Ovary (tissue), 9 donors: Measurements from ENCODE around the gene MRRF. TPM values are rescaled to one million over a fixed set of nuclear protein-coding genes. Genes with fewer than 3 reads are reported as not detected.

Experiments
- DNase-seq, 5 donors: peaks; one replicate each; pipeline ENCODE4 v3.0.0-alpha.2; 2019 to 2020
- H3K27ac ChIP-seq, 2 donors: fragments of 200-600 bp; one replicate each; pipeline versions ENCODE4 v1.5.1 to v1.8.0; 2019 to 2022
- H3K27me3 ChIP-seq: fragments of 200-600 bp; one replicate; pipeline ENCODE4 v1.8.0; 2022
- H3K36me3 ChIP-seq: fragments of 200-600 bp; sonication (generic); one replicate; pipeline ENCODE4 v1.5.1; 2019
- H3K4me1 ChIP-seq: one replicate; pipeline ENCODE4 v1.8.1; 2013; ENCODE audit warnings: mild to moderate bottlenecking, moderate library complexity; ENCODE audit not compliant: insufficient read depth
- H3K4me3 ChIP-seq: fragments of 200-600 bp; sonication (generic); one replicate; pipeline ENCODE4 v1.5.1; 2017
- H3K9me3 ChIP-seq, 2 donors: fragments of 200-600 bp in 1 of 2; sonication (generic) in 1 of 2; one replicate each; pipeline versions ENCODE4 v1.5.1 to v1.8.1; 2013 to 2019; ENCODE audit warnings: mild to moderate bottlenecking in 1 of 2, moderate library complexity in 1 of 2
- CTCF ChIP-seq, 3 donors: fragments of 450-650 bp in 2 of 3; fragments of 200-600 bp in 1 of 3; IDR thresholded peaks; one replicate each; pipeline versions ENCODE4 v1.5.1 to v1.8.0; 2016 to 2022; ENCODE audit warnings: antibody characterized with exemption in 3 of 3, mild to moderate bottlenecking in 1 of 3
- EP300 ChIP-seq: sonication (generic); formaldehyde crosslinking; IDR thresholded peaks from one replicate; pipeline ENCODE4 v1.6.1; 2017; ENCODE audit warnings: antibody characterized with exemption
- POLR2A ChIP-seq: fragments of 450-650 bp; IDR thresholded peaks from one replicate; pipeline ENCODE4 v1.6.1; 2017; ENCODE audit warnings: antibody characterized with exemption, mild to moderate bottlenecking, moderate library complexity
- WGBS, 3 donors: extraction: QIAGEN DNeasy Blood & Tissue Kit in 1 of 3; methylation state at CpG; one replicate each; pipeline versions ENCODE4 v1.1.5 to v1.1.7; 2013 to 2017; 5-methylcytosine and 5-hydroxymethylcytosine counted together
- intact Hi-C, 4 donors: fragments of 100-400 bp; cut with DNase I; formaldehyde crosslinking; loops; one replicate each; pipeline versions ENCODE4 v1.11.0 to v1.15.1; 2022 to 2023
- polyA plus RNA-seq, 2 donors: library from polyadenylated mRNA; stranded (reverse); fragments of 200-250 nt in 1 of 2; fragments of 350-450 nt in 1 of 2; fragmentation: Illumina TruSeq in 1 of 2; extraction: RNeasy Lipid Tissue Mini Kit (QIAGEN cat#74804) in 1 of 2; gene quantifications; one replicate each; pipeline ENCODE4 v1.2.3, GENCODE V29; 2013 to 2014
- total RNA-seq, 7 donors: library from RNA; depleted of rRNA in 2 of 7; stranded (reverse); fragments of >200 nt in 2 of 7; fragmentation: NEBNext Ultra II Directional in 3 of 7; extraction: Animal tissue kit (Norgen Biotek cat#: 25700) in 3 of 7; gene quantifications; one replicate each; pipeline versions ENCODE4 v1.1.0 to v1.2.4, GENCODE V29; 2016 to 2023
- donor health status: DM: no; HTN: no; CAD: no; lungs with moderate emphysema.
- donor health status: DM: no; HTN: no; CAD: no.
- donor health status: Bipolar disorder and iron deficiency.
- donor health status: DM: yes; HTN: yes; CAD: no.
- donor health status: DM: no; HTN: no; CAD: no.
- donor health status: DM: yes; HTN: yes; CAD: no.

The MRRF gene
- total and polyA plus RNA-seq, 9 donors, result 15.6 to 29.8 (median 22.2) TPM

- Histone ChIP-seq H3K36me3 (no peaks in the 10 kb centered on the region), H3K9me3 (peaks cover 0 to 3% of the 10 kb centered on the region in 2 donors), H3K4me1 (peaks cover 6% of the 10 kb centered on the region), H3K27ac (no peak overlapping the region), H3K4me3 (no peak overlapping the region), H3K27me3 (no peaks in the 10 kb centered on the region)
- WGBS, 3 donors, result 5 to 9% (median 8%) methylated on average over 48 to 57 of the region's 57 CpGs
- TF ChIP-seq POLR2A, result no peak
- intact Hi-C loops, result loop anchor here in 1 of 4 donors (10.0 kb wide), 1 partner anchor 125 kb away; no protein-coding TSS in a partner anchor
- no peak for DNase-seq
These were observed 44.6 kb upstream of the MRRF start for GRCh38 chr9:122219856-122220672.

- Histone ChIP-seq H3K4me1 (peaks cover 6% of the 10 kb centered on the region), H3K27me3 (no peaks in the 10 kb centered on the region), H3K36me3 (no peaks in the 10 kb centered on the region), H3K9me3 (peaks cover 0 to 3% of the 10 kb centered on the region in 2 donors), H3K4me3 (no peak overlapping the region), H3K27ac (no peak overlapping the region)
- TF ChIP-seq EP300, result no peak
- intact Hi-C loops, result no loop called here
- DNase-seq, result no peak
- WGBS, 3 donors, result 16 to 19% (median 19%) methylated on average over 18 of the region's 18 CpGs
These were observed 44.0 kb upstream of the MRRF start for GRCh38 chr9:122220673-122221182.

GRCh38 chr9:122221183-122221811 lies 43.4 kb upstream of the MRRF start:
- no peaks in the 10 kb centered on the region for H3K27me3 ChIP-seq
- intact Hi-C loops, result no loop called here
- no peaks in the 10 kb centered on the region for H3K9me3 ChIP-seq
- H3K4me1 ChIP-seq, result peaks cover 6% of the 10 kb centered on the region
- TF ChIP-seq CTCF (IDR thresholded peaks at IDR 0.05) (no peak), POLR2A (no peak), EP300 (no peak)
- no peak for DNase-seq
- 9 to 15% (median 11%) methylated on average over 27 of the region's 27 CpGs for WGBS, 3 donors
- H3K27ac ChIP-seq, result no peak overlapping the region
- H3K36me3 ChIP-seq, result no peaks in the 10 kb centered on the region
- no peak overlapping the region for H3K4me3 ChIP-seq

GRCh38 chr9:122222791-122223190 lies 41.9 kb upstream of the MRRF start:
- no peaks in the 10 kb centered on the region for H3K27me3 ChIP-seq
- no peak for DNase-seq
- 39 to 50% (median 45%) methylated on average over 5 of the region's 5 CpGs for WGBS, 3 donors
- H3K36me3 ChIP-seq, result no peaks in the 10 kb centered on the region
- no peak overlapping the region for H3K27ac ChIP-seq
- no peak overlapping the region for H3K4me3 ChIP-seq
- peaks cover 6% of the 10 kb centered on the region for H3K4me1 ChIP-seq
- TF ChIP-seq CTCF (IDR thresholded peaks at IDR 0.05) (no peak), EP300 (no peak), POLR2A (no peak)
- intact Hi-C loops, result no loop called here
- H3K9me3 ChIP-seq, result no peaks in the 10 kb centered on the region

GRCh38 chr9:122223435-122223834 lies 41.2 kb upstream of the MRRF start:
- Histone ChIP-seq H3K27ac (no peak overlapping the region), H3K27me3 (no peaks in the 10 kb centered on the region), H3K36me3 (no peaks in the 10 kb centered on the region), H3K9me3 (no peaks in the 10 kb centered on the region), H3K4me1 (peaks cover 6% of the 10 kb centered on the region), H3K4me3 (no peak overlapping the region)
- intact Hi-C loops, result no loop called here
- no peak for TF ChIP-seq CTCF (IDR thresholded peaks at IDR 0.05)
- no peak for TF ChIP-seq POLR2A
- no peak for TF ChIP-seq EP300
- WGBS, 3 donors, result 70 to 79% (median 72%) methylated on average over 5 of the region's 5 CpGs
- DNase-seq, result no peak
